HG03196 (cell line): ENCODE results near the gene OPRL1.

Source experiments
- ATAC-seq: cut with Tn5 transposase; IDR thresholded peaks from one replicate; pipeline ENCODE4 v1.9.1; 2021; ENCODE audit not compliant: unreplicated experiment

Gene OPRL1

DNA sequence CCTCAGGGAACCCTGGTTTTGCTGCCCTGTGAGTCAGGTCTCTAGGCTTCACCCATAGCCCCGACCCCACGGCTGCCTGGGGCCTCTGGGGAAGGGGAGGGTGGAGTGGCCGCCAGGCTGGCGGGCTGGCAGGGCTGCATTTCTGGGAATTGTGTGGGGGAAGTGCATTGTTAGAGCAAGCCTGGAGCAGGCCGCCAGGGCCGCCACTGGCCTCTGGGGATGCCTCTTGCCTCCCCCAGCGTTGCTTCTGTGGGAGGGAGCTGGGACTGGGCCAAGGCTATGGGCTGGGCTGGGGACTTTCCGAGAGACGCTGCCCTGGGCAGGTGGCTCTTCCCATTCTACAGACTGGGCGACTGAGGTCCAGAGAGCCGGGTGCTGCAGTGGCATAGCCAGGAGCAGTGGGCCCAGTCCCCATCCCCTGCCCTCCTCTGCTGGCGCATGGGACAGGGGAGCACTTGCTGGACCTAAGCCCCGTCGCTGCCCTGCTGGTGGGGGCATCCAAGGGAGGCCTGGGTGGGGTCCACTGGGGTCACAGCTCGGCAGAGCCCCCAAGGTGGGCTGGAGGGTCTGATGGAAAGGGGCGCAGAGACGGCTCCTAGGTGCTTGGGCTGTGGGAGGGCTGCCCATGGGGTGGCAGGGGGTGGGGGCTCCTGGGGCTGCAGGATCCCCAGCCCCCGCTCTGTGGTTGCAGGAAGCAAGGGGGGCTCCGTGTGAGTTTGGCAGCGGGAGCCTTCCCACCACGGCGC is 23.8 kb upstream of the OPRL1 start:
- no peak for ATAC-seq

GRCh38 chr20:64056639-64056888 is 23.3 kb upstream of the OPRL1 start:
- ATAC-seq = no peak

GRCh38 chr20:64056889-64057627 is 22.8 kb upstream of the OPRL1 start:
- ATAC-seq = no peak

GRCh38 chr20:64057628-64058498 is 22.0 kb upstream of the OPRL1 start:
- no peak for ATAC-seq

GRCh38 chr20:64058536-64058935 is 21.3 kb upstream of the OPRL1 start:
- no peak for ATAC-seq

GRCh38 chr20:64062276-64062595 is 17.6 kb upstream of the OPRL1 start:
- no peak for ATAC-seq

- peak; percentile 74 for ATAC-seq
Measured at GRCh38 chr20:64062596-64063388, 17.1 kb upstream of the OPRL1 start, which contains the start of gene TCEA2. Gene TCEA2, plus strand, starts transcription at chr20:64063198. Its CDS starts 115 bp downstream, at chr20:64063313.

GRCh38 chr20:64063389-64064144 is 16.3 kb upstream of the OPRL1 start:
- no peak for ATAC-seq

GRCh38 chr20:64064145-64064698 is 15.7 kb upstream of the OPRL1 start:
- ATAC-seq = no peak

DNA sequence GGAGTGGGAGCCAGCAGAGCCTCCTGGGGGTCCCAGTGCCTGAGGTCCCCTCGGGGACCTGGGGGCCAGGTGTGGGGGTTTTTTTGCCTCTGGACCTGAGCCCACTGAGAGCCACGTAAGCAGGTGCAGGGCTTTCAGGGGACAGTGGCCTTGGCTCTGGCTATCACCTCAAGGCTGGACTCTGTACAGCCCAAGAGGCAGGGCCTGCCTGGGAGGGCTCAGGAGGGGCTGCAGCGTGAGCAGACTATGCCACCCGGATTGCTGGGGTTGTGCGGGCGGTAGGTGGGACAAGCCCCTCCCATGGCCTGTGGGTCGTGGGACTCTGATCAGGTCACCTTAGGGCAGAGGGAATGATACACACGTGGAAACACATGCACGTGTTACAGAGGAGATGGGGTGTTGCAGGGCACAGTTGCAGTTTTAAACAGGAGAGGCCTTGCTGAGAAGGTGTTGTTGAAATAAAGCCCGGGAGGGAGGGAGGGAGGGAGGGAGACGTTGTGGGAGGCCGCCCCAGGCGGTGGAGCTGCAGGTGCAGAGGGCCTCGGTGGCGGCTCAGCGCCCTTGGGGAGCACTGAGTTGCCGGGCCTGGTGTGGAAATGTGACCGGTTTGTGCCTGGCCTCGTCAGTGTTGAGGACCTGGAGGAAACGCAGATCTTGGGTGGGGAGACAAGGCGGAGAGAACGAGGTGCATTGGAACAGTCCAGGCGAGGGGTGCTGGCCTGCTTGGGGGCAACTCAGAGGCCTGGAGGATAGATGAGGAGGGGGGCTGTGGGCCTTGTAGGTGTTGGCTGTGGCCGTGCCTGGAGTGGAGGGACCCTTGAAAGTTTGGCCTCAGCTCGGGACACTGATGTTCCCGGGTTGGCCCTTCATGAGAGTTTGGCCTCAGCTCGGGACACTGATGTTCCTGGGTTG is 14.6 kb upstream of the OPRL1 start:
- no peak for ATAC-seq

DNA sequence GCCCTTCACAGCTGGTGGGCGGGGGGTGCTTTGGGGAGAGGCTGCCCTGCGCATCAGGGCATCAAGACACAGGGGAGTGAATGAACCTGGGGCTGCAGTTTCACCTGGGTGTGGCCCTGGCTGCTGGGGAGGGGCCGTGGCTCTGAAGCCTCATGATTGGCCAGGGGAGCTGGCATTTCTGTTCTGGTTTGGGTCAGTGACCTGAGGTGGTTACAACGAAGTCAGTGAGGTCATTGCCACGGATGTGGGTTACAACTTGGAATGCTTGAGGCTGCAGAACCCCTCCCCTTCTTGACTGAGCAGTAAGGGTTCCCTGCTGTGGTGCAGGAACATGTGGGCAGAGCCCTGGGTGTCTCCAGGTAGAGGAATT is 13.9 kb upstream of the OPRL1 start:
- ATAC-seq = peak; percentile 34

DNA sequence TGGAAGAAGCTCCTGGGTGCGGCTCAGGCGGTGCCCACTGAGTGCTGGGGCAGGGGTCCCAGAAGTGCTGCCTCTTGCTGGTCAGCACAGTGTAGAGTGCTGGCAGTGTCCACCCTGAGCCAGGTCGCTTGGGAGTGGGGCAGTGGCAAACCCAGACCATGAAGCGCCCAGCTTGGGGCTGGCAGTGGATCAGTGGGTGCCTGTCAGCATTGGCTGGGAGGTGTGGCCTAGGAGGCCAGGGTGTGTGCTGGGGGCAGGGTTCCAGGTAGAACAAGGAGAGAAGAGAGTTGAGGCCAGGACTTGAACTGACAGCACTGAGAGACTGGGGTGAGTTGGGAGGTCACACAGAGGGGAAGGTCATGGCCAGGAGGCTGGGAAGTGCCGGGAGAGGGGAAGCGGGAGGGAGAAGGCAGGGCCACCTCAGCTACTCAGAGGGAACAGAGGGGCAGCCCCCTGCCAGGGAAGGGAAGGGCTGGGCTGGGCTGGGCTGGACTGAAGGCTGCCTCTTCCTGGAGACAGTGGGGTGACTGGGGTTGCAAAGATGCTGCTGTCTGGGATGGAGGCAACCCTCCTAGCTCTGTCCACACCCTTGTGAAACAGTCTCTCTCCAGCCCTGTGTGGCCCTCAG is 12.8 kb upstream of the OPRL1 start:
- ATAC-seq = no peak

DNA sequence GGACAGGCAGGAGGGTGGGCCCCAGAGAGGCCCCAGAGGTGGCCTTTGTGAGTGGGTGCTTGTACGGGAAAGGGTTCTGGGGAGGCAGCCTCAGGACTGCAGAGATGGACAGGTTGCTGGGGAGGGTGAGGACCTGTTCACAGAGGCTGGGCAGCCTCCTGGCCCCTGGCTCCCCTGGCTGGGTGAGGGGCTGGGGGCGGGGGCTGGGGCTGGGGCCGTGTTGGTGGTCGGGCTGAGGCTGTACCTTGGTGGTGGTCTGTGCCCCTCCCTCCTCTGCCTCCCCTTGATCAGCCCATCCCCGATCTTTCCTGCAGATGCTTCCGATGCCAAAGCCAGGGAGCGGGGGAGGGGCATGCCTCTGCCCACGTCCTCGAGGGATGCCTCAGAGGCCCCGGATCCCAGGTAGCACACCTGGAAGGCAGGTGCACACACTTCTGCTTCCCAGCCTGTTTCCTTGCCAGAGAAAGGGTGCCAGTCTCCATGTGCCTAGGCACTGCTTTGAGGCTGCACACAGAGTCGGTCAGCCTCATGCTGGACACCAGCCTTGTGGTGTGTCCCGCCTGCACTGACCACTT is 12.1 kb upstream of the OPRL1 start:
- no peak for ATAC-seq

- no peak for ATAC-seq
Measured at GRCh38 chr20:64068386-64069208, 11.3 kb upstream of the OPRL1 start.

DNA sequence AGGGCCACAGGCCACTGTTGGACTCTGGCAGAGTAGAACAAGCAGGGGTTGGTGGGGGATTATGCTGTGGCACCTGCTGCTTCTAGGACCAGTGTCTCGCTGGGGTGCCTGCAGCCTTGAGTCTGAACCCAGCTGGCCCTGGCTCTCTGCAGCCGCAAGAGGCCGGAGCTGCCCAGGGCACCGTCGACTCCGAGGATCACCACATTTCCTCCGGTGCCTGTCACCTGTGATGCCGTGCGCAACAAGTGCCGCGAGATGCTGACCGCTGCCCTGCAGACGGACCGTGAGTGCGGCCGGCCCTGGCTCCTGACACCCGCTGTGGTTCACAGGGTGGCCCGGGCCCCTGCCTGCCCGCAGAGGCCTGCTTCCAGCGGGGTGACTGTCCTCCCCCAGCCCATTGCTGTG is 10.7 kb upstream of the OPRL1 start:
- ATAC-seq = no peak

DNA sequence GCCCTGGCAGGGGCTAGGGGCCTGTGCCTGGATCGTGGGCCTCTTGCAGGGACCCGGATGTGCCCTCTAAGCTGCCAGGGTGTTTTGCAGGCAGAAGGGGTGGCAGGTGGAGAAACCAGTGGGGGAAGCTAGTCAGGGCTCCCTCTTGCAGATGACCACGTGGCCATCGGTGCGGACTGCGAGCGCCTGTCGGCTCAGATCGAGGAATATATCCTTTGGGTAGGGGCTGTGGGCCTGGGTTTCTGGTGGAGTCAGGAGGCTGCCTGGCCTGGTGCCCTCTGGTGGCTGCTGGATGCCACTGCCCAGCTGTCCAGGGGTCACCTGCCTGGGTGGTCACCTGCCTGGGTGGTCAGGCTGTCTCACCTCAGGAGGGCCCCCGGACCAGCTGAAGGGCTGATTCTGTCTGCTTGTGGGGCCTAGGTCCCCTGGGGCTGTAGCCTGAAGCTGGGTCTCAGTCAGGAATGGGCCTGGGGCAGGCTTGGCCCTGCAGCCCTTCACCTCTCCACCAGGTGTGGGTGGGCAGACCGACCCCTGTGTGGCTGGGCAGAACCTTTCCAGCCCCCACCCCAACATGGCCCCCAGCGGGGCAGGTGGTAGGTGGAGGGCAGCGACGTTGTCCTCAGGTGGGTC is 10.2 kb upstream of the OPRL1 start:
- no peak for ATAC-seq
